NK-92 (cell line): Measurements from ENCODE around the gene REEP6.

Experiments
- DNase-seq: peaks from one replicate; lab custom pipeline; 2025; ENCODE audit not compliant: unreplicated experiment; lab: John Stamatoyannopoulos, UW

Gene REEP6

DNA sequence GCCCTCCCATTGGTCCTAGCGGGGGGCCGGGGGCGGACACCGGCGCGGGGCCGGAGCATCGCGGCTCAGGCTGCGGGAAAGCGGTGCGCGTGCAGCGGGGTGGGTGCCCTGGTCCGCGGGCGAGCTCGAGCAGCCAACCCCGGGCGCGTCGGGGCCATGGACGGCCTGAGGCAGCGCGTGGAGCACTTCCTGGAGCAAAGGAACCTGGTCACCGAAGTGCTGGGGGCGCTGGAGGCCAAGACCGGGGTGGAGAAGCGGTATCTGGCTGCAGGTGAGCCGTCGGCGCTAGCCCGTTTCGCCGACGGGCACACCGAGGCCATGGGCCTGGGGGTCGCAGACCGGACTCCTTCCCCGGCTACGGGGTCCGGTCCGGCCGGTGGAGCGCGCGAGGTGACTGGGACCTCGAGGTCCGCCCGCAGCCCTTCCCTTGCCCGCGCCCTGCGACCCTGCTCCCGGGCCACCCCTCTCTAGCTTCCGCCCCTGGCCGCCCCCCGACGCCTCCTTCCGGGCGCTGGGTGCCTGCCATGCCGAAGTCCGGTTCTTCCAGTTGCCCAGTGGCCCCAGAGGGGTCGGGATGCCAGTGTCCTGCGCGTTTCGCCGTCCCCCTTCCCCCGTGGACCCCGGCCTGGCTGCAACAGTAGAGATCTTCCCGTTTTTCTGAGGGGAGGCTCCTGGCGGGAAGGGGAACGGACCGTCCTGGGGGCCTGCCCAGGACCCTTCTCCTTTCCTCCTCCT lies at the start of gene REEP6:
Gene REEP6 (plus strand): TSS at position 68 of the 735 bp plus-strand sequence. CDS start 89 bp downstream, at position 157.
- no peak for DNase-seq

DNA sequence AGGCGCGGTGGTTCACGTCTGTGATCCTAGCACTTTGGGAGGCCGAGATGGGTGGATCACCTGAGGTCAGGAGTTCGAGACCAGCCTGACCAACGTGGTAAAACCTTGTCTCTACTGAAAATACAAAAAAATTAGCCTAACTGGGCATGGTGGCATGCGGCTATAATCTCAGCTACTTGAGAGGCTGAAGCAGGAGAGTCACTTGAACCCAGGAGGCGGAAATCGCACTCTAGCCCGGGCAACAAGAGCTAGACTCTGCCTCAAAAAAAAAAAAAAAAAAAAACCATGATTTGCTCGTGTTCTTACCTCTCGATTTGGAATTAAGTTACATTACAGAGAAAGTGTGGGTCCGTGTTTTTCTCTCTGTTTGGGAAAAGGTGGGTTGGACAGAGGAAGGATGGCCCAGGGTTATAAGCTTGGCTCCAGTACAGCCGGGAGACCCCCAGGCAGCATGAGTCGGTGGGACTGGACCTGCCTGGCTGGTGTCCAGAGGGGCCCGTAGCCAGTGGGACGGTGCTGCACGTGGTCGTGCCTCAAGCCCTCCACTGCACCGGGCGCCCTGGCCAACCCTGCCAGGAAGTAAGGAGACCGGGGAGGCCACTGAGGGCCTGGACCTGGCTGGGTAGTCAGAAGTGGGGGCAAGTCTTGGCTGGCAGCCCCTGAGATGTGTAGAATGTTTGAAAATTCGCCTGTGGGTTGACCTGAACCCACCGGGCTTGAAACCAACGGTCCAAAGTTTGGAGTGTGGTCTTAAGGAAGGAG lies 49.1 kb upstream of the REEP6 start:
- DNase-seq: no peak

DNA sequence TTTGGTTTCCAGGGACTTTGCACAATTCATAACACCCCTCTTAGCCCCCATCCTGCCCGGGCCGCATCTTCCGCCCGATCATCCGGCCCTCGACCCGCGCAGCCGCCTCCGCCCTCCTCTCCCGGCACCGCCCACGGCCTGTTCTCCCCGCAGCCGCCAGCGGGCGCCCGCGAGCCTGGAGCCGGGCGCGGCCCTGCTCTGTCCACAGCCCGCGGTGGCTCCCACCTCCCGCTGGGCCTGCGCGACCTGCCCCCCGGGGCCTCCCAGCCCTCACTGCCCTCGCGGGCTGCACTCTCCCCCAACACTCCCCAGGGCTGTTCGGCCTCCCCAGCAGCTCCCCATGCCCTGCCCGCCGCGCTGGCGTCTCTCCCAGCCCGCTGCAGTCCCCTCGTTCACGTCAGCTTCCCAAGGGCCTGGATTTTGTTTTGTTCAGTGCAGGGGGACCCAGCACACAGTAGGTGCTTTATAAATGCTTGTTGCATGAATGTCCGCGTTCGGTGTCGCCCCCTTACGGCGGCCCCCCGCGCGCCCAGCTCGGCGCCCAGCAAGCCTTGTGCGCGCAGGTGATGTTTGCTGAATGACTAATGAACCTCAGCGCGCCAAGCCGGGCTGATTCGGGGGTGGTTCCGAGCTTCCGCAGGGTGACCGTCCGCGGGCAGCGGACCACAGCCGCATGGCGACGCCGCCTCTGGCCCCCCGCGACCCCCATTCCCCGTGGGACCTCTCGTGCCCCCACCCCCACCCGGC lies 45.6 kb upstream of the REEP6 start:
- DNase-seq: no peak

DNA sequence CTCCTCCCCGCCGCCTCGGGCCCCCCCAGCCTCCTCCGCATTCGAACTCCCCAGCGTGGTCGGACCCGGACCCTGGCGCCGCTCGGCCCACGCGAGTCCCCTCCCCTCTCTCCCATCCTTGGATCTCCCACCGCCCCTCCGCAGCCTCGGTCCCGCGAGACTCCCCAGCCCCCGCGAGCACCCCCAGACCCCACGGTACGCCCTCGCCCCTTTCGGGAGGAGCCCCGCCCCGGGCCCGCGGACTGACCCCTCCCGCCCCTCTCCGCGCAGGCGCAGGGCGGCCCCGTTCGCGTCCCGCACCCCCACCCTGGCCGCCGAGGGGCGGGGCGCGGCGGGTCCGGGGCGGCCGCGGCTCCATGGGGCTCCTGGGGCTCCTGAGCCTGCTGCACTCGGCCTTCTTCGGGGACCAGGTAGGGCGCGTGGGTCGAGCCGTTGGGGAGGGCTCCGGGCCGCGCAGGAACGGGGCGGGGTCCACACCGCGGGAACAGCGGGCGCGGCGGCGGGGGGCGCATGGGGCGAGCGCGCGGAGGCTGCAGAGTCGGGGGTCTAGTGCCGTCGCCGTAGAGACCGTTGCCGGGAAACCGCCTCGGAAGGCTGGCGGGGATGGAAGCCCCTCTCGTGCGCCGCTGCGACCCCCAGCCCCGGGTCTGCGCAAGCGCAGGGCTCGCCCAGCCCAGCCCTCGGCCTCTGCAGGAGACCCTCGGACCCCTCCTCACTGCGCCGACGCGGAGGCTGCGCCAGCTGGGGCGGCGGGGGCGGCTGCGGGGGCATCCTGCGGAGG lies 44.9 kb upstream of the REEP6 start:
- DNase-seq: no peak

DNA sequence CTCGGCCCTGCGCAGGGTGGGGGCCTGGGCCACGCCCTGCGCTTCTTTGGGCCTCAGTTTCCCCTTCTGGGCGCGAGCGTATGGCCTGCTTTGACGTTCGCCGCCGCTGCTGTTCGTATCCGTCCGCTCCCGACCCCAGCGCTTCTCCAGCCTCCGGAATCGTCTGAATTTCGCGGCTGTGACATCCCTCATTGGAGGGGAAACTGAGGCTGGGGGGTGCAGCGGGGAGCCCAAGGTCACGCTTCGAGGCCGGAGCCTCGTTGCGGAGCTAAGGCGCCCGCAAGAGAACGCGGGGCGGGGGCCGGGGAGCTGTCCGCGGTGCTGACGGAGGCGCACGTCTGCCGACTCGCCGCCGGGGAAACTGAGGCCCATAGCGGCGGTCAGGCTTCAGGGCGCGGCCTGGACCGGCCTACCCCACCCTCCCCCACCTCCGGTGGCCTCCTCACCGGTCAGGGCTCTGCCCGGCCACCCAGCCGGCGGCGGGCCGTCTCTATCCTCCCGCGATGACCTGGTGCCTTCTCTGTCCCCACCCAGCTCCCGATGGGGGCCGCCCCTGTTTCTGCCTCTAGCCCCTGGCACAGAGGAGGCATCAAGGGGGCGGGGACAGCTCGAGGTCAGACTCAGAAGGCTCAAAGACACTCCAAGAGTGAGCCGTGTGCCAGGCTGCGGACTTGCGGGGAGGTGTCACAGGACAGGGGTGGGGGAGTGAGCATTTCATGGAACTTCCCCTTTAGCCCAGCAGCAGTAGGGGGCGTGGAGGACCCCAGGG lies 44.1 kb upstream of the REEP6 start:
- DNase-seq: no peak

DNA sequence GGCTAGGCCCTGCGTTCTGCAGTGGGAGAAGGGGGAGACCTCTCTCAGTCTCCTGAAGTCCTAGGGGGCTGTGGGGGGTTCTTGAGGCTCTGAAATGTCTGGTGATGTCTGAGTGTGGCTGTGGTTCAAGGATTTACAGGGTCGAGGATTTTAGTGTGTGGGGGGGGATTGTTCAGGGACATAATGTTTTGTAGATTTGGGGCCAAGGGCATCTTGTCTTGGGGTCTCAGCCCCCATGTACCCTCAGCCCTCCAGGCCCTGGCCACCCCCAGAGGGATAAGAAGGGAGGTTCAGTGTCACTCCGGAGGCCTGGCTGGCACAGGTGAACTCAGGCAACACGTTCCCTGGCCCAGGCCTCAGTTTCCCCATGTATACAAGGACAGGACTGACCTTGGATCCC lies 43.5 kb upstream of the REEP6 start:
- DNase-seq: no peak

DNA sequence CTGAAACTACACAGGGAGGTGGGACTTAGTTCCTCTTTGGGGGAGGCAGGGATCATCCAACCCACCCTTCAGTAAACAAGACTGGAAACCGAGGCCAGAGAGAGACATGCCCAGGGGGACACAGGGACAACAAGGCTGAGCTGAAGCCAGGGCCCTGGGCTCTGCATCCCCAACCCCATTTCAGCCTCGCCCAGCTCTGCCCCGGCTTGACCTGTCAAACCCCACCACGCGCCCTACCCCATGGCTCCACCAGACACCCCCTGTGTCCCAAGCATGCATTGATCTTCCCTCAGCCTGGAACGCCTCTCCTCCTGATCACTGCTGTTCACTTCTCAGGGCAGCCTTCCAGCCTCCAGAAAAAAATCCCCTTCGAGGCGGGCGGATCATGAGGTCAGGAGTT lies 43.0 kb upstream of the REEP6 start:
- DNase-seq: no peak

DNA sequence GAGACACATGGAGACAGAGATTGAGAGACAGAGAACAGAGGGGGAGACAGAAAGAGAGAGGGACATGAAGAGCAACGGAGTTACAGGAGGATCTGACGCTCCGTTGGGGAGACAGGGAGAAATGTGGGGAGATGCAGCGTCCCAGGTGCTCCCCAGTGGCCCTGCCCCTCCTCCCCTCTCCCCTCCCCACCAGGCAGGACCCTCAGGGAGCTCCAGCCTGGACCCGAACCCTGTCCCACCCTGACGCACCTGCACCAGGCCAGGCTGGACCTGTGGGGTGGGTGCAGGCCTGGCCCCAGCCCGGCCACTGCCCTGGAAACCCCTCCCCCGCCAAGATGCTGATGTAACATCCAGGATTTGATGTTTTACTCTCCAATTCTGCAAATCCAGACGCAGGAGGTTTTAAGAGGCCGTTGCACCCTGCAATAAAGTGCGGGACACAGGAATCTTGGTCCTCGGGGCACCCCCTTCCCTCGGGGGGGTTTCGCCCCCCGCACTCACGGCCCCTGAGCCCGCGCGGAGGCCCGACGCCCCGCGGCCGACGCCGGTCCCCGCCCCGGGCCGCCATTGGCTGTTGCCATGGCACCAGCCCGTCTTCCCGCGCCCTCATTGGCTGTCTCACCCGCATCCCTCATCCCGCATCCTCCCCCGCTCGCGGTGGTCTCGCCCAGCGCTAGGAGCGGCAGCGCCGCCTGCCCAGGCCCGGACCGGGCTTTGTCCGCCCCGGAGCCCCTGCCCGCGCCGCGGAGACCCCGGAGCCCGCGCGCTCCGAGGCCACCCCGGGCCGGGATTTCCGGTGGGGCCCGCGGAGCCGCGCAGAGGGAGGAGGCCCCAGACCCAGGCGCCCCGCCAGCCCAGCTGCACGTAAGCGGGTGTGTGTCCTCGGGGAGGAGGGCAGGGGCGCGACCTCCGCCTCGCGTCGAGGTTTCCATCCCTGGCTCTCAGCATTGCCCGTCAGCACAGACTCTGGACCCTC lies 41.2 kb upstream of the REEP6 start, which contains the start of gene APC2:
Gene APC2 (plus strand): TSS at position 655 of the 976 bp plus-strand sequence. CDS start 2,881 bp downstream, outside the sequence.
- no peak for DNase-seq

DNA sequence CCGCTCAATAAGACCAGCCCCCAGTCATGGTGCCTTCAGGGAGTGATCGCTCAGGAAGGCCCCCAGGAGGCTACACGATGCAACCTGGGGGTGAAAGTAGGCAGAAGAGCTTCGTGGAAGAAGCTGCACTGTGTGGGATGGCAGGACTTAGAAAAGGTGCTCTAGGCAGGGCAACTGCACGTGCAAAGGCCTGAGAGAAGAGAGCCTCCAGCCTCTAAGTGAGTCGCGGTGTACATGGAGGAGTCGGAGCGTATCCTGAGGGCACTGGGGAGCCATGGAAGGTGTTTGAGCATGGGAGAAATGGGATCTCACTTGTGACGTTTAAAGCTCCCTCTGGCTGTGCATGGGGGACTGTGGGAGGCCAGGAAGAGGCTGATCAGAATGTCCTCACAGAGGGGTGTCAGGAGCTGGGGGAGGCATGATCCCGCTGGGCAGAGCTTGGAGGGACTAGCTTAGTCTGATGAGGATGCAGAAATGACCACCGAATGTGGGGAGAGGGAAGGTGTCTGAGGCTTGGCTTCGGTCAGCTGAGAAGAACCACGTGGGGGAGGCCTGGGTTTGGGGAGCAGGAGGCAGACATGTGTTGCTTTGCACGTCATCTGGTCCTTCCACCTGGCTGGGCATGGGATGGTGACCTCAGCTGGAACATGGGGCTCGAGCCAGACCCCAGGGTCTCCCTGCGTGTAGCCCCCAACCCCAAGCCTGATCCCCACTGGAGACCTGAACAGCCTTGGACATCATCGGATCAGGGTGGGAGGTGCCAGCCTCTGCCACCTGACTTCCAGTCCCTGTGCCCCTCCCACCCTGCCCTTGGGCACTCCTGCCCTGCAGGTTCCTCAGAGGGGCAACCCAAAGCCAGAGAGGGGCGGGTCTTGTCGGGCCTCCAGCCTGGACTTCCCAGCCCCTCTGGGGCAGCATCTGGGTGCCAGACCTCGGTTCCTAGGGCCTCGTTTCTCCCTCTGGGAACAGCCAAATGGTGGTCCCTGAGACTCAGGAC lies 39.9 kb upstream of the REEP6 start:
- DNase-seq: no peak

DNA sequence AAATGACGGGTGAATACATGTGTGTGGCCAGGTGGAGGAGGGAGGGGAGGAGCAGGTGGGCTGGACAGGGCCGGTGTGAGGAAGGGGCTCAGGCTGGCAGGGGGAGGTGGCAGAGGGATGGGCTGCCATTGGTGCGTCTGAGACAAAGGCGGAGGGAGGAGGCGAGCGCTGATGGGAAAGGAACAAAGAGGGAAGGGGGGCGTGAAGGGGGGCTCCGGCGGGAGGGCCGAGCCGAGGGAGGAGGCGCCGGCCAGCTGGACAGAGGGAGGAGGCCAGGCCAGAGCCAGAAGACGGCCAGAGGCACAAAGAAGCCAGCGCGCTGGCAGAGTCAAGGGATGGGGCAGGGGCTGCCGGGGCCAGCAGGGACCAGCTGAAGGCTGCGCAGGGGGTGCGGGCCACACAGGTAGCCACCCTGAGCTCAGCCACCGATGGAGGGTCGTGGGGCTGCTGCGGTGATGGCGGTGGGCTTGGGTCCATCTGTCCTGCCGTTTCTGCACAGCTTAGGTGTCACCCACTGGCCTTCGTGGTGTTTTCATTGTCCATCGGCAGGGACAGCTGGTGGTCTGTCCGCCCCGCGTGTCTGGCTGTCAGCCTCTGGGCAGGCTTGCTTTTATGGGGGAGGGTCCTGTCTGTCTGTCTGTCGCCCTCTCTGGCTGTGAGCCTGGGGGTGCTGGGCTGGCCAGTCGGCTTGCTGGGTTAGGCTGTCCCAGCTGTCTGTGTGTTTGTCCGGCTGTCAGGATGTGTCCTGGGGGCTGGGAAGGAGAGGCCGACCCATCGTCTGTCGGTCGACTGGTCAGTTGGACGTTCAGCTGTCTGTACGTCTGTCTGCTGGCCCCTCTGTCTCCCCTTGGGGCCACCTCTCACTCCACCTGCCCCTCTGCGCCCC lies 38.8 kb upstream of the REEP6 start:
- no peak for DNase-seq

DNA sequence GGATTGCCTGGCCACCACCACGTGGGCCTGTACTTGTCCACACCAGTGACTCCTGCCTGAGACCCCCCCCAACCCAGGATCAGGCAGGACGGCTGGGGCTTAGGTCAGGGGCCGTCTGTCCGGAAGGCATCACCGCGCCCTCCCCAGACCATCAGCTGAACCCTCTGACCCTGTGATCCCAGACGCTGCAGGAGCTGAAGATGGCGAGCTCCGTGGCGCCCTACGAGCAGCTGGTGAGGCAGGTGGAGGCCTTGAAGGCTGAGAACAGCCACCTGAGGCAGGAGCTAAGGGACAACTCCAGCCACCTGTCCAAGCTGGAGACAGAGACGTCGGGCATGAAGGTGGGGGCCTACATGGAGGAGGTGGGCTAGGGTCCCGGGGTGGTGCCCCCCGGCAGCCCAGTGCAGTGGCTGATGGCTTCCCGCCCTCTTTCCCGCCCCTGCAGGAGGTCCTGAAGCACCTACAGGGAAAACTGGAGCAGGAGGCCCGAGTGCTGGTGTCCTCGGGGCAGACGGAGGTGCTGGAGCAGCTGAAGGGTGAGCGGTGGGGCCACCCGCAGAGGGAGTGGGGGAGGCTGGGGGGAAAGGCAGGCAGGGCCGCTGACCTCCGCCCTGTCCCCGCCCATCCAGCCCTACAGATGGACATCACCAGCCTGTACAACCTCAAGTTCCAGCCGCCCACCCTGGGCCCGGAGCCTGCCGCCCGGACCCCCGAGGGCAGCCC lies 38.0 kb upstream of the REEP6 start:
- DNase-seq: no peak

DNA sequence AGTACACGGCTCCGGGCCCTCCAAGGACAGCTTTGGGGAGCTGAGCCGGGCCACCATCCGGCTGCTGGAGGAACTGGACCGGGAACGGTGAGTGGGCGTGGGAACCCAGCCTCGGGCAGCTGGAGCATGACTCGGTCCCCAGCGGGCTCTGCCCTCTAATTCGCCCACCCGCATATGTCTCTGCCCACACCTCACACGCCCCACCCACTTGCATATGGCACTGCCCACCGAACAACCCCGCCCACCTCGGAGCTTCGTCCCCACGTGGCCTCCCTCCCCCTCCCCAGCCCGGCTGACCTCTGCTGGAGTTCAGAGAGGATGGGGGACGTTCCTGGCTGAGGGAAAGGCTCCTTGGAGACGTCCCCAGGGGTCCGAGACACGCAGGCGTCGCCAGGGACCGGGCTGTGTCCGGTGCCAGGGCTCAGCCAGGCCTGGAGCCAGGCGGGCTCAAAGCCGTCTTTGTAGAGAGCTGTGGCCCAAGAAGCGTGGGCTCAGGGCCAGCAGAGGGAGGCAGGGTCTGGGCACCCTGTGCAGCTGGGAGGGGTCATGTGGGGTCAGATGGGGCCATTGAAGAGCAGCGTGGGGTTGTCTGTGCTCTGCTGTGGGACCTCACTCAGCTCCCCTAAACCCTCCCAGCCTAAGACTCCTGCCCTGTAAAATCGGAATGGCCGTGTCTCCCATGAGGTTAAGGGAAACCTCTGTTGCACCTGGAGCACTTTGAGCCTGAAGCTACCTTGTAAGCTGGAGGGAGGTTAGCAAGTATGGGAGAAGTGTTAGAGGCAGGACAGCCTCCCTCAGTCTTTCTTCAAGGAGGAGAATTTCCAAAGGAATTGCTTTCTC lies 37.2 kb upstream of the REEP6 start:
- no peak for DNase-seq

DNA sequence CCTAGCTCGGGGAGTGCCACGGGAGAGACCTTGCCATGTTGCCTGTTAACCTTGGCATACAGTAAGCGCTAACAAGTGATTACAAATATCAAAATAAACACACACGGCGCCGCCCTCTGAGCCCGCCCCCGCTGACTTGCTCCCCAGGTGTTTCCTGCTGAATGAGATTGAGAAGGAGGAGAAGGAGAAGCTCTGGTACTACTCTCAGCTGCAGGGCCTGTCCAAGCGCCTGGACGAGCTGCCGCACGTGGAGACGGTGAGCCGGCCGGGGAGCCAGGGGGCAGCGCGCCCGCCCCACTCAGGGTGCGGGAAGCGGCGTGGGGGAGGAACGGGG lies 36.0 kb upstream of the REEP6 start:
- no peak for DNase-seq

DNA sequence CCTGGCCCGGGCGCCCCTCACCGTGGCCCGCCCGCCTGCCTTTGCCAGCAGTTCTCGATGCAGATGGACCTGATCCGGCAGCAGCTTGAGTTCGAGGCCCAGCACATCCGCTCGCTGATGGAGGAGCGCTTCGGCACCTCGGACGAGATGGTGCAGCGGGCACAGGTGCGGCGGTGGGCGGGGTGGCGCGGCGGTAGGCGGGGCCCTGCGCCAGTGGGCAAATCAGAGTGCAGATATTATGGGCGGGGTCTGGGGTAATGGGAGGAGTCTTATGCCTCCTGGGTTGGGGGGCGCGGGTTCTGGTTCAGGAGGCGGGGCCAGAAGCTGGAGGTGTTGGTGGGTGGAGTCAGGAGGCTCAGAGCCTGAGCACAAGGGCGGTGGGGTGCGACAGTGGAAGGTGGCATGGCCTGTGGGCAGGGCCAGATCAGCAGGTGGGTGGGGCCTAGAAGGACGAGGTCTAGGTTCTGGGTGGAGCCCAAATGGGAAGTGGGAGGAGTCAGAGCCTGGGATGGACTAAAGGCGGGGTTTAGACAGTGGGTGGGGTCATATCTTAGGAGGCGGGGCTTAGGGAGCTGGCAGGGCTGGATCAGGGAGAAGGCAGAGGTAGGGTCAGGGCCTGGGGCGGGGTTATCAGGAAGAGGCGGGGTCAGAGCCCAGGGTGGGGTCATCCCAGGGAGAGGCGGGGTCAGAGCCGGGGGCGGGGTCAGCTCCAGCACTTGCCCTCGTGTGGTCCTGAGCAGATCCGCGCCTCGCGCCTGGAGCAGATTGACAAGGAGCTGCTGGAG lies 35.5 kb upstream of the REEP6 start:
- DNase-seq: no peak
